GDM1 (cell line): ENCODE data around the gene ITIH5.
A peak's percentile ranks its signal among the peaks of the same experiment; 100 is the strongest.

ENCODE experiments used
- DNase-seq: peaks from one replicate; lab custom pipeline; 2025; lab: John Stamatoyannopoulos, UW

The ITIH5 gene

DNA sequence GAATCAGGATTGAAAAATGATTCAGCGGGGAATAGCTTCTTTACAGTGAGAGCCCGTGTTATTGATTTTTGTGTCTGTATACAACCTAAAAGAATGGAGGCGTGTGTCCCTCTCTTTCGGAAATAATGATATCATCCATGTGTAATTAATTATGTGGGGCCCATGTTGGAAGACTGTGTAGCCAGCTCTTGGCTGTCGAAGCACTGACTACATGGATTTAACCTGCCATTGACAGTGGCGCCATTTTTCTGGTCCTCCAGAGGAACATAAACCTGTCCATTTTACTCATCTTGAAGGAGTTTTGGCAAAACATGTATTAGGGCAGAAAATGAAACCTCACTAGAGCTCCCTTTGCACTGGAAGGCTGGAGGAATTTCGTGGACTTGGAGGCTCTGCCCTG, 119.6 kb downstream of the ITIH5 start:
- no peak for DNase-seq

DNA sequence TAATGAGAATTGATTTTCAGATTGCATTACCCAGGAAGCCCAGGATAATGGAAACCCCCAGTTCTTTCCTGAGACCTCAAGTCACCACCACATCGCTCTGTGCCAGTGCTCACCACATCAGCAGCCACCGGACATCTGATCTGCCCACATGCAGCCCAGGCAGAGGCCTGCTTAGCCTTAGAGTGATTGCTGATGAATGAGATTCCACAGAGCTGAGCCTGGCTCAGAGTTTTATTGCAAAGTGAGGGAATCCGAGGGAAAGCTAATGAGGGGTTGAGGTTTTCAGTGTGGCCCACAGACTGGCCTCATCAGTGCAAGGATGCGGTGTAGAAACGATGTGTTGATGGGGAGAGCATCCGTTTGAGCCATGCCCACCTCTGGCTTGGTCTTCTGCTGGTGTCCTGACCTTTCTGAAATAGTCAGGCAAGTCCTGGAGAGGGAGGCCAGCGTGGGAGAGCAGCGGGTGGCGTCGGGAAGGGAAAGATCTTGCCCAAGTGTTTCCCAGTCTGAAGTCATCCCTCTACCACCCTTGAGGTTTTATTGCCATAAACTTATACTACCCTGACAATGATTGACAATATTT, 120.3 kb downstream of the ITIH5 start:
- no peak for DNase-seq

GRCh38 chr10:7545792-7546191, 121.0 kb downstream of the ITIH5 start:
- no peak for DNase-seq

DNA sequence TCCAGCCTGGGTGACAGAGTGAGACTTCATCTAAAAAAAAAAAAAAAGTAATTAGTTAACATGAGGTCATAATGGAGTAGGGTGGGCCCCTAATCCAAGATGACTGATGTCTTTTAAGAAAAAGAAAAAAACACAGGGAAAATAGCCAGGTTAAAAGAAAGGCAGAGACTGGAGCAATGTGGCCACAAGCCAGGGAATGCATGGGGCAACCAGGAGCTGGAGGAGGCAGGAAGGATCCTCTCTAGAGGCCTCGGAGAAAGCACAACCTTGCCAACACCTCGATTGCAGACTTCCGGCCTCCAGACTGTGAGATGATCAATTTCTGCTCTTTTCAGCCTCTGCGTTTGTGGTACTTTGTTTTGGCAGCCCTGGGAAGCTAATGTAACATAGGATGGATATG, 121.5 kb downstream of the ITIH5 start:
- no peak for DNase-seq

DNA sequence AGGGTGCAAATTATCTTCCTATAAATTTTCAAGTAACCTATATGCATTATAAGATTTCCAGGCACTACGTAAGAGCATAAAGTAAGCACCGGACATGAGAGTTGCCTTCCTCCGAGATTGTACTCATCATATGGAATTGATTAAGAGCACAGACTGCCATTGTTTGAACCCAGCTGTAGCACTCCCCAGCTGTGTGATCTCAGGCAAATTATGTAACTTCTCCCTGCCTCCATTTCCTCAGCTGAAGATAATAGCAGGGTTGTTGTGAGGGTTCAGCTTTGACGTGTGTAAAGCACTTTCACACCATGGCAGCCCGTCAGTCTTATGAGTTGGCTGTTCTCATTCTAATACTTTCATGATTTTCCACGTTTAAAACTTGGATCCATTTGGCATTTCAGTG, 122.6 kb downstream of the ITIH5 start:
- no peak for DNase-seq

- no peak for DNase-seq
Observed at GRCh38 chr10:7542189-7542914, 124.4 kb downstream of the ITIH5 start.

DNA sequence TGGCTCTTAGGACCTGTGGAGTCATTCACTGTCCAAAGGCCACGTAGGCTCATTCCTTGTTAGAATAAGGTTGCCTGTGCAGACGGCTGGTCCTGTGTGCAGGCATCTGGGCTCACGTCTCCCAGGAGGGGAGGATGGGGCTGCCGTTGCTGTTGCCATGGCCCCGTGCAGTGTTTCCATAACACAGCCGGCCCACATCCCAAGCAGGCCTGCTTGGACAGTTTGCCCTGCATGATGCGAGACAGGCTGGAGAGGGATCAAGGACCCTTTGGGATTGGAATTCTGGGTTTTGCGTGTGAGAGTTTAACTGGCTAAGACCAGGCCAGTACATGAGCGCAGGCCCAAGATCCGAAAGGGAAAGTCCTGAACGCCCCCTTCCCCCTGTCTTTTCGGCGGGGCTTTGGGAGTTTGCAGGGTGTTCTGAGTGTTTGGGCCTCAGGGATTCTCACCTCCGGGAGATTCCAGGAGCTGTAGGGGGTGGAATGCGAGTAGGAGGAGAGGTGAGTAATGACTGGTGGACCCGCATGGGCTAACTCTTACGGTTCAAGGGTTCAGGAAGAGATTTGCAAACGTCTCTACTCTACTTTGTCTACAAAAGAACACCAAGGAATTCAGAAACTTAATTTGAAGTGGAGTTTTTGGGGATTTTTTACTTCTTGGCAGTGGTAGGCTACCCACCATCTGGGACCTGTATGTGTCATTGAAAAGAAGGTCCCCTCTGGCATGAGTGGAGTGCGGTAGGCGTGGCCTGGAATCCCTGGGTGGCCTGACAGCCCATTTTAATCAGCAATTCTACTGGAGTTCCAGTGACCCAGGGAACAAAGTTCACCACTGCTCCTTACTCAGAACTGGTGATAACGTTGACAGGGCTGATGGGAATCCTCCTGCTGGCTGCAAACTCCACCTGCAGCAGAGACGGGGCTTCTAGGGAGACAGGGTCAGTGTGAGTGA, 125.4 kb downstream of the ITIH5 start:
- no peak for DNase-seq

DNA sequence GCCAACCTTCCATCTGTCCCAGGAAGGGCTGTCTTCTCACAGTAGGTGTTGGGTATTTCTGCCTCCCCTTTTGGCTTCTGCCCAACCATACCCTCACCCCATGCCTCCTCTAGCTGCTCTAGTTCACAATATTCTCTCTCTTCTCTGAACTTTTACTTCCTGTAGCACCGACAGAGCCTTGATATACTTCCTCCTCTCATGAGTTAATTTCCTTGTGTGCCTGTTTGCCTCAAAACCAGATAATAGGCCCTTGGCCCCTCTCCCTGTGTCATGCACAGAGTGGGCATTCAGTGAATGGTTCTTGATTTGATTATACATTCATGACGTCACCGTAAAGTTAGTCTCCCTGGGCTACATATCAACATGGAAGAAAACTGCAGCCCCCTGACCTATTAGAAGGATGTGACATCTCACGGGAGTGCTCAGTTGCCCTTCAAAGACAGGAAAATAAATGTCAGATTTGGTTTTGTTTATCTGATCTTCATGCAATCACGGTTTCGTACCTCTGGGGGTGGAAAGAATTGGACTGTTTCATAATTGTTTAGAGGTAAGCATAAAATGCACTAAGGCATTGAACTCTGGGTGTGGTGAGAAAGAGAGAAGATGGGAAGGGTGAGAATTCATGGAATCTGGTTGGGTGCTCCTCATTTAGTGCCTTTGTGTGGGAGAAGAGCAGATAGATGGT, 127.7 kb downstream of the ITIH5 start:
- no peak for DNase-seq

- no peak for DNase-seq
Observed at GRCh38 chr10:7537126-7537525, 129.6 kb downstream of the ITIH5 start.

- no peak for DNase-seq
Observed at GRCh38 chr10:7534480-7534852, 132.3 kb downstream of the ITIH5 start.

GRCh38 chr10:7533657-7534479, 132.9 kb downstream of the ITIH5 start:
- DNase-seq = no peak

DNA sequence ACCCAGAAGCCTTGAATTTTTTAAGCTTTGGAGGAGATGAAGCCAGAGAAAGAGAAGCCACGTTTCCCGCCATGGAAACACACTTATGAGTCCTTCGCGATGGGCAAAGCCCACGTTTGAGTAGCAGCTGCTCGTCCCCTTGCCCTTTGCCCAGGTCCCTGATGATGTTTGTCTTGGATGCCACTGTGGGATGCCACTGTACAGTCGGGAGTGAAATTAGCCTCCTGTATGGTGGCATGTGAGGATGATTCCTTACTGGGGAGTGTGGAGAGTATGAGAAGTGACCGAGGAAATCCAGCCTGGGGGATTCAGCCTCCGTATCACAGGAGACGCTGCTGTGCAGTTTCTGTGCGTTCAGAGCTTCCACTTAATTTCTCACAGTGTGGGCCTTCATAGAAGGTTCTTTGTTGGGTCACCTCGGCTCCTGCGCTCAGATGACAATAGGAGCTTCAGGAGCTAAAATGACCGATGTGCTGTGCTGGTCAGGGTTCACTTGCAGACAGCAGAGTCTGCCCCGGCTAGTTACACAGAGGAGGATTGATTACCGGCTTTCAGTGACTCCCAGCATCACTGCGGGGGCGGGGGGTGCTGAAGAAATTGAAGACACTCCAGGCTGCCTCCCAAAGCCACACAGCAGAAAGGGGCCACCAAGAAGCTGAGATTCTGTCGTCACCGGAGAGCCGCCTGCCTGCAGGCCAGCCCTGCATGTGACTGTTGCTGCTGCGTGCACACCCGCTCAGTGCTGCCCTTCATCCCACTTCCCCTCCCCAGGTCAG, 133.9 kb downstream of the ITIH5 start:
- no peak for DNase-seq

DNA sequence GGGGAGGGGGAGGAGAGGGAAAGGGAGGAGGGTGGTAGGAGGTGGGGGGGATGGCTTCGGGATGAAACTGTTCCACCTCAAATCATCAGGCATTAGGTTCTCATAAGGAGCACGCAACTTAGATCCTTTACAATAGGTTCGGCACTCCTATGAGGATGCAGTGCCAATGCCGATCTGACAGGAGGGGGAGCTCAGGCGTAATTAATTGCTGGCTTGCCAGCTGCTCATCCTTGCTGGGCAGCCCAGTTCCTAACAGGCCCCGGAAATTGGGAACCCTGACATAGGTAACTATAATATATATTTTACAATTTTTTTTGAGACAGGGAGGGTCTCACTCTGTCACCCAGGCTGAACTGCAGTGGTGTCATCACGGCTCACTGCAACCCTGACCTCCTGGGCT, 137.1 kb downstream of the ITIH5 start:
- no peak for DNase-seq

DNA sequence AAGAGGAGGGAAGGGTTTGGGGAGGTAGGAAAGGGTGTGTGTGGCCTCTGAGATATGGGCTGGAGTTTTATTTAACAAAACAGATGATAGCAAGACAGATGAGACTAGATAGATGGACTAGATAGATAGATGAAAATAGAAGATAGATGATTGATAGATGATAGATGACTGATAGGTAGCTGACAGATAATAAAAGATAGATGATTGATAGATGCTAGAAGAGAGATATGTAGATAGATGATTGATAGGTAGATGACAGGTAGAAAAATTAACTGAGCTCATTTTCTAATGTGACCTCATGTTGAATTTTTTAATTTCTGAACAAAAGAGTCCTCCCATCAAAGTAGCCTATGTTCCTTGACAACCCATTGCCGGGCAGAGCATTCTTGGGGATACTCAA, 139.3 kb downstream of the ITIH5 start:
- DNase-seq = no peak

DNA sequence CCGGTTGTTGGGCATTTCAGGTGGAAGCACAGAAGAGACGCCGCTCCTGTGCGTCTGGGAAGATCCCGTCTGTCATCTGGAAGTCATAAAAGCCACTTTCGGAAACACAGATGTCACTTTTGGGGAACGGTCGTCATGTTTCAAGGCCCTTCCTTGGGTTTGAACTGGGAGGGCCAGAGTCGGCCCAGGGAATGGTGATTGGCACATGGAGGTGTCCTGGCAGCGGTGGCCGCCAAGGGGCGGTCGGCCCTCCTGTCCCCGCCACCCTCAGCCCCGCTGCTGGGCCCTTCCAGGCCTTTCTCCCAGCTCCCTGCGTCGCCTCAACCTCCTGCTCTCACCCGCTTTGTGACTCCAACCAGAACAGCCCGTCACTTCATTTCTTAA, 140.8 kb downstream of the ITIH5 start:
- DNase-seq = no peak

GRCh38 chr10:7525314-7526016, 141.3 kb downstream of the ITIH5 start:
- DNase-seq = peak; percentile 26

DNA sequence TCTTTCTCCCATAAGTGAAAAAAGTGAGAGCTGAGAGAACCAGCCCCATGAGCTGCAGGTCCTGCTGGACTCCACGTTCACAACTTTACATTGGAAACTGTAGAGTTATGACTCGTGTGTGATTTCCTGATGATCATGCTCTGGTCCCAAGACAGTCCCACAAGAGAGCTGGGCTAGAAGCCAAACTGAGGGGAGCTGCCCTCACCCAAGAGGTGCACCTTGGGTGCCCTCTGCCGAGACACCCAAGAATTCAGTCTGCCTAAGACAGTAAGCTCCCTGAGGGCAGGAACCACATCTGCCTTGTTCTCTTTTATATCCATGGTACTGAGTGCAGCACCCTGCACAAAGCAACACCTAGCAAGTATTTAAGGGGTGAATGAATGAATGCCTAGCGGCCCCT, 143.1 kb downstream of the ITIH5 start:
- no peak for DNase-seq

DNA sequence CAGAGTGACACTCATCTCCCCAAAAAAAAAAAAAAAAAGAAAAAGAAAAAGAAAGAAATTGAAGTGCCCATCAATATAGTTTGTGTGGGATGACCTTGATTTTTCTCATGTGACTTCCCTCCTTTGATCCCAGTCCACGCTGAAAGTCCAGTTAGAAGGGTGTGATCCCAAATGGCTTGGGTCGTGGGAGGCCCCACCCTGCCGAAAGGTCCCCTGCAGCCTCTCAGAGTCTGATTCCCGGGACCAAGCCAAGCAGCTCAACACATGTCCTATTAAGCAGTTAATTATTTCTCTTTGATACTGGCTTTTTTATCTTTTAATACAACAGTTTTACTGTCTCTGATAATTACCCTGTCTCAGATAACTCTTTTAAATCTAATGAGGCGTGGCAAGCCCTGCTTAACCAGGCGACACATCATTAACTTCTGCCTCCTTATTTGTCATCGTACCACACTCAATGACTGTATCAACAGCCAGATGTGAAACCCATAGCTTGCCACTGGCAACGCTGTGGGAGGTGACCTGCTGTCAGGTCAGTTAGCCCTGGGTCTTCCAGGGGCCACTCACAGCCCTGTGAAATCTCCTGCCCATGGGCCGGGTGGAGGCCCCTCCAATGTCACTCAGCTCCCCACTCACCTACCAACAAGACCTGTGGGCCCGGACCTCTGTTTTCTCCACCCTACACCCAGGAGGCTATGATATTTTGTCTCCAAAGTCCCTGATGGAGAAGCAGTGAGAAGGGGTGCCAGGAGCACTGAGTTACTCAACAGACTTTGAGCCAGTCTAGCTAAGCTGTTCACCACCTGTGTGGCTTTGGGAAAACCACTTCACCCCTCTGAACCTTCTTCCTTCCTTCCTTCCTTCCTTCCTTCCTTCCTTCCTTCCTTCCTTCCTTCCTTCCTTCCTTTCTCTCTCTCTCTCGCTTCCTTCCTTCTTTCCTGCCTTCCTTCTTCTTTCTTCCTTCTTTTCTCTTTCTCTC, 146.0 kb downstream of the ITIH5 start:
- DNase-seq = no peak

DNA sequence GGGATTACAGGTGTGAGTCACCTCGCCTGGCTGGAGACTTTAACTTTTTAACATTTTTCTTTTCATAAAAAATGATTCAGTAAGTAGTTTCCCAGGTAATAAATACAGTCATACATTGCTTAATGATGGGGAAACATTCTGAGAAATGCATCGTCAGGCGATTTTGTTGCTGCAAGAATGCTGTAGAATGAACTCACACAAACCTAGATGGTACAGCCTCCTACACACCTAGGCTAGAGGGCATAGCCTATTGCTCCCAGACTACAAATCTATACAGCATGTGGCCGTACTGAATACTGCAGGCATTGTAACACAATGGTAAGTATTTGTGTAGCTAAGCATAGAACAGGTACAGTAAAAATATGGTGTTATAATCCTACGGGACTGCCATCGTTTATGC, 147.4 kb downstream of the ITIH5 start:
- DNase-seq = no peak
